B cell (primary cell): Measurements from ENCODE around the gene TOX2. TPM values are rescaled to one million over a fixed set of nuclear protein-coding genes. Genes with fewer than 3 reads are reported as not detected.

Source experiments
- ATAC-seq: fragments of 200-7000 bp; cut with Tn5 transposase; one replicate; pipeline ENCODE4 v1.10.0; 2021; ENCODE audit warnings: low read depth, mild to moderate bottlenecking, moderate number of reproducible peaks, moderate library complexity
- CTCF ChIA-PET: fragments of 350-600 bp; sonication (Branson Sonifier 250); formaldehyde crosslinking; loops from one replicate; lab custom pipeline; 2021; ENCODE audit warnings: antibody characterized with exemption, inconsistent platforms; lab: Charles Lee
- POLR2A ChIA-PET: fragments of 350-600 bp; sonication (Branson Sonifier 250); formaldehyde crosslinking; loops from one replicate; lab custom pipeline; 2021; ENCODE audit warnings: antibody characterized with exemption; lab: Charles Lee
- DNase-seq: peaks from one replicate; pipeline ENCODE4 v3.0.0; 2013
- H2AFZ ChIP-seq: 2 replicates; pipeline ENCODE4 v1.6.1; 2012; ENCODE audit warnings: mild to moderate bottlenecking, low read depth, low read length; ENCODE audit not compliant: insufficient read depth, poor library complexity, severe bottlenecking
- H3K27ac ChIP-seq, 2 donors: 1 replicate in 1 of 2; 2 replicates in 1 of 2; pipeline ENCODE4 v1.5.1; 2012 to 2013; ENCODE audit warnings: low read length in 2 of 2, mild to moderate bottlenecking in 2 of 2, moderate library complexity in 1 of 2
- H3K27me3 ChIP-seq, 4 experiments: fragments of 200-600 bp in 1 of 4; sonication (generic) in 1 of 4; replicated peaks in 1 of 4; 1 replicate in 2 of 4; 2 replicates in 2 of 4; pipeline versions ENCODE4 v1.6.1 to v1.7.0; 2013 to 2016; ENCODE audit warnings: low read length in 3 of 4, mild to moderate bottlenecking in 2 of 4, mixed read lengths in 1 of 4, moderate library complexity in 1 of 4; ENCODE audit not compliant: insufficient read depth in 4 of 4, control insufficient read depth in 3 of 4; ENCODE audit errors: control extremely low read depth in 1 of 4
- H3K36me3 ChIP-seq, 2 experiments: replicated peaks in 1 of 2; 1 replicate in 1 of 2; 2 replicates in 1 of 2; pipeline versions ENCODE4 v1.6.1 to v1.7.1; 2013; ENCODE audit warnings: low read length in 1 of 2; ENCODE audit not compliant: insufficient read depth in 2 of 2, control insufficient read depth in 1 of 2; ENCODE audit errors: control extremely low read depth in 1 of 2, extremely low read depth in 1 of 2
- H3K4me1 ChIP-seq, 2 donors: fragments of 200-600 bp in 1 of 2; sonication (generic) in 1 of 2; 1 replicate in 1 of 2; 2 replicates in 1 of 2; pipeline versions ENCODE4 v1.5.1 to v1.6.1; 2013 to 2017; ENCODE audit warnings: low read length in 2 of 2; ENCODE audit not compliant: control insufficient read depth in 2 of 2, insufficient read depth in 2 of 2
- H3K4me2 ChIP-seq: replicated peaks from 2 replicates; pipeline ENCODE3; 2012; ENCODE audit warnings: mild to moderate bottlenecking, low read depth, low read length; ENCODE audit not compliant: poor library complexity, severe bottlenecking
- H3K4me3 ChIP-seq, 5 experiments: fragments of 200-600 bp in 1 of 5; sonication (generic) in 1 of 5; 1 replicate in 3 of 5; 2 replicates in 2 of 5; pipeline versions ENCODE4 v1.5.1 to v1.7.0; 2011 to 2016; ENCODE audit warnings: low read length in 4 of 5, mild to moderate bottlenecking in 4 of 5, low read depth in 2 of 5, control low read depth in 1 of 5, moderate library complexity in 1 of 5; ENCODE audit not compliant: insufficient read depth in 1 of 5; ENCODE audit errors: control extremely low read depth in 1 of 5, extremely low read depth in 1 of 5
- H3K79me2 ChIP-seq: fragments of 200-600 bp; sonication (generic); one replicate; pipeline ENCODE4 v1.6.0; 2016; ENCODE audit warnings: low read length; ENCODE audit not compliant: control insufficient read depth, insufficient read depth
- H3K9ac ChIP-seq: fragments of 200-600 bp; sonication (generic); 2 replicates; pipeline ENCODE4 v1.6.1; 2017; ENCODE audit warnings: mild to moderate bottlenecking, low read length, moderate library complexity
- H3K9me3 ChIP-seq, 3 donors: one replicate each; pipeline versions ENCODE4 v1.6.1 to v1.7.1; 2013; ENCODE audit warnings: low read length in 2 of 3; ENCODE audit not compliant: control insufficient read depth in 2 of 3, insufficient read depth in 1 of 3; ENCODE audit errors: control extremely low read depth in 1 of 3
- H4K20me1 ChIP-seq: 2 replicates; pipeline ENCODE4 v1.6.0; 2012; ENCODE audit warnings: mild to moderate bottlenecking, low read length; ENCODE audit not compliant: insufficient read depth, control insufficient read depth, poor library complexity, severe bottlenecking
- H3K27ac Mint-ChIP-seq: one replicate; pipeline ENCODE4 v1.8.0; 2021; ENCODE audit warnings: mixed read lengths
- H3K27me3 Mint-ChIP-seq: one replicate; pipeline ENCODE4 v1.8.0; 2021; ENCODE audit warnings: mixed read lengths
- H3K4me1 Mint-ChIP-seq: one replicate; pipeline ENCODE4 v1.8.0; 2021; ENCODE audit warnings: mixed read lengths
- H3K4me3 Mint-ChIP-seq: one replicate; pipeline ENCODE4 v1.8.0; 2021; ENCODE audit warnings: mixed read lengths
- H3K9me3 Mint-ChIP-seq: one replicate; pipeline ENCODE4 v1.8.0; 2022; ENCODE audit warnings: mixed read lengths; ENCODE audit not compliant: insufficient read depth
- EZH2 ChIP-seq: IDR thresholded peaks from 2 replicates; pipeline ENCODE4 v1.6.1; 2012; ENCODE audit warnings: borderline replicate concordance, low read depth, mild to moderate bottlenecking, moderate library complexity, low read length; ENCODE audit not compliant: insufficient read depth, poor library complexity, severe bottlenecking
- WGBS: methylation state at CpG from one replicate; pipeline ENCODE4 v1.1.5; 2013; ENCODE audit warnings: missing lambda C conversion rate; ENCODE audit not compliant: insufficient coverage; 5-methylcytosine and 5-hydroxymethylcytosine counted together
- intact Hi-C: fragments of 100-400 bp; cut with micrococcal nuclease; formaldehyde crosslinking; loops from one replicate; pipeline ENCODE4 v1.10.0; 2022
- polyA plus RNA-seq: library from polyadenylated mRNA; depleted of rRNA; stranded (reverse); fragments of >200 nt; gene quantifications from 2 replicates; pipeline ENCODE4 v1.2.3, GENCODE V29; 2012
- total RNA-seq, 2 donors: library from RNA; stranded (reverse); fragments of 120-200 nt in 1 of 2; gene quantifications; 1 replicate in 1 of 2; 2 replicates in 1 of 2; pipeline versions ENCODE4 v1.2.3 to v1.2.4, GENCODE V29; 2013 to 2022
- TF ChIP-seq, protein P1 (sequence below): fragments of 200-600 bp; IDR thresholded peaks from one replicate; pipeline ENCODE4 v1.8.0; 2022; ENCODE audit warnings: antibody characterized with exemption, mild to moderate bottlenecking

The TOX2 gene
- total and polyA plus RNA-seq, 2 donors (not counting 1 experiment from before 2014, with no cell fraction given), result 1.2 to 4.1 TPM

DNA sequence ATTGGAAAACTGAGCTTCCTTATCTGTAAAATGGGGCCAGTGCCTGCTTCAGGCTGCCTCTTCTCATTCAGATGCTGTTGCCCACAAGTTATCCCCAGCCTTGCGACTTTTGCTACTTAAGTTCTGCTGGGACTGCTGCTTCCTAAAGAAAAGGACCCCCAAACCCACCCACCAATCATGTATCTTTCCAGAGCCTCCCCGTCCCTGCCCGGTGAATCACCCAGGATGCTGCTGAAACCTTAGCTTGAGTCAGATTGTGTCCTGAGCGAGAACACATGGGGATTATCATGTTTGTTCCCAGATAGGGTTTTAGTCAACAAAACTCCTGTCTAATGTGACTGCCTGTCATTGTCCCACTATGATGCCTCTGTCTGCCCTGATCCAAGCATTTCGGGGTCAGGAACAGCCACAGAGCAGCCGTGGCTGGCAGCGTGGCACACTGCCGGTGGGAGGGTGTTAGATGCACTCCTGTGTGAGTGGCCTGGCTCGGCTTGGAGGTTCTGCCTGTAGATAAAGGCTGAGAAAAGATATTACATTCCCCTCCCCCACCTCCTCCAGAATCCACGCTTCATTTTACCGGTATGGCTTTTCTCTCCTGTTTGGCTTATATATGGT lies 79.9 kb downstream of the TOX2 start:
- intact Hi-C loops, result no loop called here
- no peak overlapping the region for H3K4me3 ChIP-seq
- peaks cover 0 to 4% (median 0%) of the 10 kb centered on the region in 4 experiments for H3K27me3 ChIP-seq
- H4K20me1 ChIP-seq, result no peaks in the 10 kb centered on the region
- no peaks in the 10 kb centered on the region for H3K36me3 ChIP-seq
- H3K79me2 ChIP-seq, result no peaks in the 10 kb centered on the region
- peaks cover under 1% of the 10 kb centered on the region for H3K27me3 Mint-ChIP-seq
- H3K9ac ChIP-seq, result no peak overlapping the region
- ATAC-seq (no peak), DNase-seq (no peak)
- H3K9me3 ChIP-seq, result no peaks in the 10 kb centered on the region
- CTCF ChIA-PET, result no interaction called here
- no peak overlapping the region for H3K27ac ChIP-seq
- no peak overlapping the region for H2AFZ ChIP-seq
- 91% methylated on average over 3 of the region's 11 CpGs for WGBS
- no peak overlapping the region for H3K4me2 ChIP-seq
- TF ChIP-seq, protein P1, sequence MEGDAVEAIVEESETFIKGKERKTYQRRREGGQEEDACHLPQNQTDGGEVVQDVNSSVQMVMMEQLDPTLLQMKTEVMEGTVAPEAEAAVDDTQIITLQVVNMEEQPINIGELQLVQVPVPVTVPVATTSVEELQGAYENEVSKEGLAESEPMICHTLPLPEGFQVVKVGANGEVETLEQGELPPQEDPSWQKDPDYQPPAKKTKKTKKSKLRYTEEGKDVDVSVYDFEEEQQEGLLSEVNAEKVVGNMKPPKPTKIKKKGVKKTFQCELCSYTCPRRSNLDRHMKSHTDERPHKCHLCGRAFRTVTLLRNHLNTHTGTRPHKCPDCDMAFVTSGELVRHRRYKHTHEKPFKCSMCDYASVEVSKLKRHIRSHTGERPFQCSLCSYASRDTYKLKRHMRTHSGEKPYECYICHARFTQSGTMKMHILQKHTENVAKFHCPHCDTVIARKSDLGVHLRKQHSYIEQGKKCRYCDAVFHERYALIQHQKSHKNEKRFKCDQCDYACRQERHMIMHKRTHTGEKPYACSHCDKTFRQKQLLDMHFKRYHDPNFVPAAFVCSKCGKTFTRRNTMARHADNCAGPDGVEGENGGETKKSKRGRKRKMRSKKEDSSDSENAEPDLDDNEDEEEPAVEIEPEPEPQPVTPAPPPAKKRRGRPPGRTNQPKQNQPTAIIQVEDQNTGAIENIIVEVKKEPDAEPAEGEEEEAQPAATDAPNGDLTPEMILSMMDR, result no peak
- POLR2A ChIA-PET, result no interaction called here
- peaks cover 2% of the 10 kb centered on the region for H3K9me3 Mint-ChIP-seq
- no peak overlapping the region for H3K27ac Mint-ChIP-seq
- no peak overlapping the region for H3K4me3 Mint-ChIP-seq
- no peaks in the 10 kb centered on the region for H3K4me1 ChIP-seq
- H3K4me1 Mint-ChIP-seq, result no peaks in the 10 kb centered on the region

DNA sequence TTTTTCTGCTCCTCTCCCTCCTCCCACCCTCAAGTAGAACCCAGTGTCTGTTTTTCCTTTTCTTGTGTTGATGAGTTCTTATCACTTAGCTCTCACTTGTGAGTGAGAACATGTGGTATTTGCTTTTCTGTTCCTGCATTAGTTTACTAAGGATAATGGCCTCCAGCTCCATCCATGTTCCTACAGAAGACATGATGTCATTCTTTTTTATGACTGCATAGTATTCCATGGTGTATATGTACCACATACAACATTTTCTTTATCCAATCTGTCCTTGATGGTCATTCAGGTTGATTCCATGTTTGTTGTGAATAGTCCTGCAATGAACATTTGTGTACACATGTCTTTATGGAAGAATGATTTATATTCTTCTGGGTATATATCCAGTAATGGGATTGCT lies 81.0 kb downstream of the TOX2 start:
- Mint-ChIP-seq H3K27ac (no peak overlapping the region), H3K27me3 (peaks cover 8% of the 10 kb centered on the region), H3K4me1 (no peaks in the 10 kb centered on the region), H3K4me3 (no peak overlapping the region), H3K9me3 (no peaks in the 10 kb centered on the region)
- Histone ChIP-seq H3K4me1 (no peaks in the 10 kb centered on the region), H3K4me2 (no peak overlapping the region), H2AFZ (no peak overlapping the region), H3K9me3 (no peaks in the 10 kb centered on the region), H3K27ac (no peak overlapping the region), H3K36me3 (no peaks in the 10 kb centered on the region), H3K4me3 (no peak overlapping the region), H3K9ac (no peak overlapping the region), H3K79me2 (no peaks in the 10 kb centered on the region), H4K20me1 (no peaks in the 10 kb centered on the region), H3K27me3 (peaks cover 0 to 8% (median 2%) of the 10 kb centered on the region in 4 experiments)
- DNase-seq (no peak), ATAC-seq (no peak)
- intact Hi-C loops, result no loop called here
- TF ChIP-seq EZH2, result no peak
- TF ChIP-seq, protein P1, result no peak
- ChIA-PET CTCF (no interaction called here), POLR2A (no interaction called here)
